Thyroid gland (tissue), 4 donors: ENCODE measurements around the gene ADAMTSL3. TPM values are rescaled to one million over a fixed set of nuclear protein-coding genes. Genes with fewer than 3 reads are reported as not detected.

ENCODE experiments used
- DNase-seq, 2 donors: peaks; one replicate each; pipeline ENCODE4 v3.0.0-alpha.2; 2019
- H3K27ac ChIP-seq, 3 donors: fragments of 200-600 bp; sonication (generic); 1 replicate in 2 of 3; 2 replicates in 1 of 3; pipeline ENCODE4 v1.5.1; 2016 to 2019; ENCODE audit warnings: mild to moderate bottlenecking in 1 of 3, moderate library complexity in 1 of 3
- H3K27me3 ChIP-seq: fragments of 200-600 bp; sonication (generic); one replicate; pipeline ENCODE4 v1.5.1; 2019
- H3K36me3 ChIP-seq, 2 donors: fragments of 200-600 bp; sonication (generic); one replicate each; pipeline ENCODE4 v1.5.1; 2016 to 2019
- H3K4me1 ChIP-seq, 2 donors: fragments of 200-600 bp; sonication (generic); one replicate each; pipeline ENCODE4 v1.5.1; 2017 to 2019
- H3K4me3 ChIP-seq, 3 donors: fragments of 200-600 bp; sonication (generic); replicated peaks in 1 of 3; 1 replicate in 2 of 3; 2 replicates in 1 of 3; pipeline ENCODE4 v1.5.1; 2016; ENCODE audit warnings: mild to moderate bottlenecking in 1 of 3
- H3K9me3 ChIP-seq: fragments of 200-600 bp; sonication (generic); one replicate; pipeline ENCODE4 v1.5.1; 2017
- POLR2A ChIP-seq, 2 donors: fragments of 450-650 bp; IDR thresholded peaks; one replicate each; pipeline ENCODE4 v1.6.1; 2017; ENCODE audit warnings: antibody characterized with exemption in 2 of 2, mild to moderate bottlenecking in 2 of 2, moderate library complexity in 1 of 2
- WGBS, 2 donors: methylation state at CpG; one replicate each; pipeline ENCODE4 v1.1.5; 2017; 5-methylcytosine and 5-hydroxymethylcytosine counted together
- intact Hi-C: fragments of 100-400 bp; cut with DNase I; formaldehyde crosslinking; loops from one replicate; pipeline ENCODE4 v1.15.1; 2023
- total RNA-seq, 4 donors: library from RNA; depleted of rRNA; stranded (reverse); fragments of >200 nt; gene quantifications; one replicate each; pipeline ENCODE4 v1.2.3, GENCODE V29; 2016
- TF ChIP-seq, protein P1 (sequence below), 6 experiments: fragments of 200-600 bp in 3 of 6; fragments of 450-650 bp in 3 of 6; sonication (generic) in 3 of 6; IDR thresholded peaks; one replicate each; pipeline ENCODE4 v1.5.1; 2016 to 2019; ENCODE audit warnings: antibody characterized with exemption in 6 of 6, mild to moderate bottlenecking in 2 of 6, inconsistent platforms in 1 of 6, moderate library complexity in 1 of 6

Gene ADAMTSL3
- total RNA-seq, 4 donors from 2014 or later, result 5.5 to 14.8 (median 6.5) TPM

DNA sequence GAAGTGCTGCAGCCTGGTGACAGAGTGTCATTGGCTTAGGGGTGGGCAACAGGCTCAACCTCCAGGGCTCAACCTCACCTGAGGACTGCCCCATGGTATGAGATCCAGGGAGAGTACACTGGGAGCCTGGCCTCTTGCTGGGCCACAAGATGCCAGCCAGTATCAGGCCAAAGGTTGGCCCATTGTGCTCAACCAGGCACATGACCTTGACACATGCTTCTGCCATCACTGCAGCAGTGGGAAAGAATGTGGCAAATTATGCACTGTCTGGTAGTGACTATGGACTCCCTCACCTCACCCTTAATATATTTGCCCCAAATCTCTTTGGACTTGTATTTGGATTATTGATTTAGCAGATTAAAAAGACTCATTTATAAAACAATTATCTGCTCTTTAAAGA lies 347.7 kb downstream of the ADAMTSL3 start:
- no peaks in the 10 kb centered on the region for H3K4me1 ChIP-seq
- no peaks in the 10 kb centered on the region for H3K36me3 ChIP-seq
- DNase-seq, result no peak
- H3K9me3 ChIP-seq, result no peaks in the 10 kb centered on the region
- intact Hi-C loops, result no loop called here
- H3K4me3 ChIP-seq, result no peak overlapping the region
- TF ChIP-seq, protein P1, sequence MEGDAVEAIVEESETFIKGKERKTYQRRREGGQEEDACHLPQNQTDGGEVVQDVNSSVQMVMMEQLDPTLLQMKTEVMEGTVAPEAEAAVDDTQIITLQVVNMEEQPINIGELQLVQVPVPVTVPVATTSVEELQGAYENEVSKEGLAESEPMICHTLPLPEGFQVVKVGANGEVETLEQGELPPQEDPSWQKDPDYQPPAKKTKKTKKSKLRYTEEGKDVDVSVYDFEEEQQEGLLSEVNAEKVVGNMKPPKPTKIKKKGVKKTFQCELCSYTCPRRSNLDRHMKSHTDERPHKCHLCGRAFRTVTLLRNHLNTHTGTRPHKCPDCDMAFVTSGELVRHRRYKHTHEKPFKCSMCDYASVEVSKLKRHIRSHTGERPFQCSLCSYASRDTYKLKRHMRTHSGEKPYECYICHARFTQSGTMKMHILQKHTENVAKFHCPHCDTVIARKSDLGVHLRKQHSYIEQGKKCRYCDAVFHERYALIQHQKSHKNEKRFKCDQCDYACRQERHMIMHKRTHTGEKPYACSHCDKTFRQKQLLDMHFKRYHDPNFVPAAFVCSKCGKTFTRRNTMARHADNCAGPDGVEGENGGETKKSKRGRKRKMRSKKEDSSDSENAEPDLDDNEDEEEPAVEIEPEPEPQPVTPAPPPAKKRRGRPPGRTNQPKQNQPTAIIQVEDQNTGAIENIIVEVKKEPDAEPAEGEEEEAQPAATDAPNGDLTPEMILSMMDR (IDR thresholded peaks at IDR 0.05), result no peak
- no peak for TF ChIP-seq POLR2A (IDR thresholded peaks at IDR 0.05)
- H3K27ac ChIP-seq, result no peak overlapping the region
- no peaks in the 10 kb centered on the region for H3K27me3 ChIP-seq

DNA sequence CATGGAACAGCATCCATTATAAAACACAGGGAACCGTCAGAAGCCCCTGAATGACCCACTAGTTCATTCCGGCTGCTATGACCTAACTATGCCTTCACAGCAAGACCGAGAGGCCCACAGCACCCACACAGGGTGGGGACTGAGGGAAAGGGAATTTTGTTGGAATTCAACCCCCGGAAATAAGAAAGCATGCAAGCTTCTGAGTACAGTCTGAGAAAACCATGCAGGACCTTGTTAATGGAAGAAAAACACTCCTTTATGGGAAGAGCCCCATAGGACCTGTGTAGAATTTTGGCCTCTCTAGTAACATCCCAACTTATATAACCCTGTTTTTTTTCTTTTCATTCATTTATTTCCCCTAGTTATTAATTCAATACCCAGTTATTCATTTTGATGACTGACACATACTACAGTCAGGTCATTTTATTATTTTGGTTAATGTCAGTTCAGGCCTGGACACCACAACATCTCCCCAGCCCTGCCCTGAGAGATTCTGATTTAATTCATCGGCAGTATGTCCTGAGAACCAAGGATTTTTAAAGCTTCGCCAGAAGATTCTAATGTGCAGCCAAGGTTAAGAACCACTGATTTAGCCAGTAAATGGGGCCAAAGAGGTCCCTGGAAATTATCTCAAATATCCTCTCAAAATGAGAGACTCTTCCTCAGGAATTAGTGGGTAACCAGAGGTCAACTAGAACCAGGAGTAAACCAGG lies 350.0 kb downstream of the ADAMTSL3 start:
- TF ChIP-seq POLR2A (IDR thresholded peaks at IDR 0.05), result no peak
- TF ChIP-seq, protein P1 (IDR thresholded peaks at IDR 0.05), result no peak
- Histone ChIP-seq H3K9me3 (no peaks in the 10 kb centered on the region), H3K4me1 (no peaks in the 10 kb centered on the region), H3K36me3 (no peaks in the 10 kb centered on the region), H3K27me3 (no peaks in the 10 kb centered on the region), H3K4me3 (no peak overlapping the region), H3K27ac (no peak overlapping the region)
- WGBS, 2 donors, result 62 to 82% methylated on average over 6 of the region's 6 CpGs
- DNase-seq, result no peak
- intact Hi-C loops, result no loop called here

DNA sequence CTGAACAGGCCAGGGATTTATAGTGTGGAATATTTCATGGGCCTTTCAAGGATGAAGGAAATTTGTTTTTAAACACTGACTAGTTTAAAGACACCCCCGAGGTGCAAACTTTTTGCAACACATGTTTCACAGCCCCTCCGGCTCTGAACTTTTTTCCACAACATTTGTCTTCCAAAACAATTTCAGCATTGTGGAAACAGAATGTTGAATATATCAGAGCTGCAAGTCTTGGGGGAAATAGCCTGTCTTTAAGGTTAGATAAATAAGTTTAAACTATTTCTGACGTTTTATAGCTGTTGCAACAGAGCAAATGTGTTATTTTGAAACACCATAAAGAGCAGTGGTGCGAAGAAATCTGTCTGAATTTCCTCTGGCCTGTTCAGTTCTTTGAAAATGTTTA lies 352.5 kb downstream of the ADAMTSL3 start:
- Histone ChIP-seq H3K4me3 (no peak overlapping the region), H3K9me3 (no peaks in the 10 kb centered on the region), H3K36me3 (no peaks in the 10 kb centered on the region), H3K27ac (no peak overlapping the region), H3K27me3 (no peaks in the 10 kb centered on the region), H3K4me1 (no peaks in the 10 kb centered on the region)
- TF ChIP-seq, protein P1 (IDR thresholded peaks at IDR 0.05), result no peak
- TF ChIP-seq POLR2A (IDR thresholded peaks at IDR 0.05), result no peak
- WGBS, 2 donors, result 68% methylated on average over 4 of the region's 4 CpGs
- DNase-seq, result no peak
- intact Hi-C loops, result no loop called here

DNA sequence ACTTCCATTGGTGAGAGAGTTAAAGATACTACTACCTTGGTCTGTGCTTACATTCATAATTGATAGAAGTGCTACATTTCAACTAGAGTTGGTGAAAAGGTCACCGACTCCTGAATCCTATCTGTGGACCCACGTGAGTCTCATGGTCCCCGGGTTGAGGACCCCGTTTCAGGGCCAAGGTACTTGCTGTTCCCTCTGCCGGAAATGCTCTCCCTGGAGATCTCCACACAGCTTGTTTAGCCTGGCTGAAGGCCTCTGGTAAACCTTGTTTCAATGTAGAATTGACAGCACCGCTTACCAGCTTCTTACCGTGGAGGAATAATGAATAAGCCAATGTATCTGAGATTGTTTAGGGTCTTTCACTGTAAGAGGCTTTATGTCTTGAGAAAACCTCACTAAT lies 355.7 kb downstream of the ADAMTSL3 start:
- intact Hi-C loops, result no loop called here
- Histone ChIP-seq H3K36me3 (no peaks in the 10 kb centered on the region), H3K4me1 (no peaks in the 10 kb centered on the region), H3K27me3 (no peaks in the 10 kb centered on the region), H3K27ac (no peak overlapping the region), H3K4me3 (no peak overlapping the region), H3K9me3 (no peaks in the 10 kb centered on the region)
- TF ChIP-seq POLR2A (IDR thresholded peaks at IDR 0.05), result no peak
- TF ChIP-seq, protein P1 (IDR thresholded peaks at IDR 0.05), result no peak
- no peak for DNase-seq
- 73 to 90% methylated on average over 7 of the region's 7 CpGs for WGBS, 2 donors

DNA sequence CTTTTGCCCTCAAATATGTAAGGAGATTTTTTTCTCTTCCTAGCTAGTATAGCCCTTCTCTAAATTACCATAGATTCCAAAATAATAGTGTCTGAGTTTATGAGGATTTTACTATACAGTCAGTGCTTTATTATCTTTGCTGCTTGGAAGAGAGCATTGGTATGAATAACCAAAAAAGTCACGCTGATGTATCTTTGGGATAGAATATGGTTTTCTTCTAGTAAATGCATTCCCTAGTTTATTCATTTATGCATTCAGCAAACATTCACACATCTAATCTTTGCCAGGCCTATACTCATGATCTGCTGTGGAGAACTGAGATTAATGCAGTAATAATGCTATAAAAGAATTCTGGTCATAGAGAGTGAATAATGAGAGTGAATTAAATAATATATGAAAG lies 356.3 kb downstream of the ADAMTSL3 start:
- H3K27me3 ChIP-seq, result no peaks in the 10 kb centered on the region
- WGBS, 2 donors, result 81 to 95% methylated on average over 1 of the region's 1 CpG
- H3K9me3 ChIP-seq, result no peaks in the 10 kb centered on the region
- no peak overlapping the region for H3K27ac ChIP-seq
- intact Hi-C loops, result no loop called here
- H3K36me3 ChIP-seq, result no peaks in the 10 kb centered on the region
- H3K4me1 ChIP-seq, result no peaks in the 10 kb centered on the region
- H3K4me3 ChIP-seq, result no peak overlapping the region
- no peak for DNase-seq
- TF ChIP-seq POLR2A (IDR thresholded peaks at IDR 0.05), result no peak
- TF ChIP-seq, protein P1 (IDR thresholded peaks at IDR 0.05), result no peak
